AG09319 (cell line): ENCODE measurements around the gene MTFP1.
"Not testable (repeated sequence)": the region's sequence is repeated elsewhere in the genome, so short reads cannot be mapped to it uniquely, and the experiment has no call there.

ENCODE experiments used
- DNase-seq: peaks from one replicate; pipeline ENCODE4 v3.0.0-alpha.2; 2010; ENCODE audit warnings: low read depth; ENCODE audit errors: extremely low read depth
- CTCF ChIP-seq: IDR thresholded peaks from 2 replicates; pipeline ENCODE4 v1.5.1; 2011; ENCODE audit warnings: low read depth, mild to moderate bottlenecking, inconsistent platforms, low read length, moderate library complexity

MTFP1 gene

DNA sequence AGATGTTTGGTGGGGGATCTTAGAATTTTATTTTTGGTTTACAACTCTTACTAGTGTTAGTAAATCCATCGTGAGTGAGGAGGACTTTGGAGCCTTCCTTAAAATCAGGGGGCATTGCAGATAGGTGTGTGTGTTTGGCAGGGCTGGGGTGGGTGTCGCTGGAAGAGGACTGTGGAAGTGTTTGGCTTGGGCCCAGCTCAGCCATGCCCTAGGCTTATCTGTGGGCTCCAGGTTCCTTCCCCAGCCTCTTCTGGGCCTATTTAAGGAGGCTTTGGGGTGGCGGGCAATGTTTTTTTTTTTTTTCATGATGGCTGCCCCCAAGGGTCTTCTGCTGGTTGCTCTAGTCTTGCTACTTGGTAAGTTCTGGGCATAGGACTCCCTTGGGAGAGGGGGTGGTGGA lies 22.1 kb downstream of the MTFP1 start:
- TF ChIP-seq CTCF: no peak

GRCh38 chr22:30451488-30451887 lies 25.9 kb downstream of the MTFP1 start:
- not testable (repeated sequence) for DNase-seq

More for the DNA sequence above, 22.1 kb downstream of the MTFP1 start:
- DNase-seq: no peak

- TF ChIP-seq CTCF: no peak
- DNase-seq: no peak
These were observed 27.3 kb downstream of the MTFP1 start for GRCh38 chr22:30452861-30453260.

- no peak for DNase-seq
- no peak for TF ChIP-seq CTCF
These were observed 28.4 kb downstream of the MTFP1 start for GRCh38 chr22:30453731-30454510.

- DNase-seq: no peak
- TF ChIP-seq CTCF: no peak
These were observed 29.7 kb downstream of the MTFP1 start for GRCh38 chr22:30455075-30455840.

GRCh38 chr22:30457981-30458380 lies 32.4 kb downstream of the MTFP1 start:
- no peak for DNase-seq
- no peak for TF ChIP-seq CTCF

GRCh38 chr22:30459181-30460052 lies 33.8 kb downstream of the MTFP1 start:
- TF ChIP-seq CTCF: no peak
- no peak for DNase-seq
